NCI-H345 treated with DMSO at 0.1 percent for 48 hours (cell line): ENCODE results near the gene GRM7.

Source experiments
- DNase-seq: peaks from one replicate; lab custom pipeline; 2025; ENCODE audit not compliant: unreplicated experiment; lab: John Stamatoyannopoulos, UW

GRM7 gene

DNA sequence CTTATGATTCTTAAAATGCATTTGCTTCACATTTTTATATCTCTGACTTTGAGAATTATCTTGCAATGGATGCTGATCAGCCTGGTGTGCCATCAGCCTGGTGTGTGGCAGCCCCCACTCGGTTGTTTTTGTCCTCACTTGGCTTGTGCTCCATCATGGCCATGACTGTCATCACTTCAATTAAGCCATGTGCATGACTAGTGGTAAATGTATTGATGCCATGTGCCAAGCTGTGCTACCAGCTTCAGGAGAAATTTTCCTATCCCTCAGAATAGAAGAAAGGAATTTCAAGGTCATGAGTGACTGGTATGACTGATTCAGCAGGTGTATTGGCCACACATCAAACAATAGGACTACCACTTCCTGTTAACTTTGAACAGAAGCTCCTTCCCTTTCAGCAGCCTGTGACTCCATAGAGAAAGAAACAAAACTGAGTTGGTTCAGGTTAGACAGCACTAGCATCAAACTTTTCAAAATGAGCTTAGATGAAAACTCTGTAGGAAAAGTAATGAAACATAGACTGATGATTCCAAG is 251.7 kb downstream of the GRM7 start:
- no peak for DNase-seq

DNA sequence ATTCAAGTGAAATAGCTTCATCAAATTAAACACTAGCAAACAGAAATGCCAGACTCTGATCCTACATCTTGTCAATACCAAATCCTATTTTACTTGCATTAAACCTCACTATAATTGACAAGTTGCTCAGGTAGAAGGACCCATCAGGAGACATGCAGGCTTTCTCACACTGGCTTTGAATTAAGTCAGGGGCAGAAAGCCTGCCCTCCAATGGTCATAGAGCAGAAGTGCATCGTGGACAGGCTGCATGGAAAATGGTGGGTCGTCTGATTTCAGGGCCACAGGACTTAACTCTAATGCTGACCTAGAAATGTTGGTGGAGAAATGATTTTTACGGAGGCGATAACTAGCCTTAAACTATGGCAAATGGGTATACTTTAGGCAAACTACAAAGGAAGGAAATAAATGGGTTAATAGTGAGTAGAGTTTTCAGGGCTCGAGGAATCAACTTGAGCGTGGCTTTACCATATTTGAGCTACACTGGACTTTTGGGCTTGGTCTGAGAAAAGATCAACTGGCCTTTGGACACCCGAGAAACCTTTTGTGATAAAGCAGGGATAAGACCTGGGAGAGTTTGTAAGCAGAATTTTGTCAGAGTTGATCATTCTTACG is 283.9 kb downstream of the GRM7 start:
- DNase-seq, result no peak

DNA sequence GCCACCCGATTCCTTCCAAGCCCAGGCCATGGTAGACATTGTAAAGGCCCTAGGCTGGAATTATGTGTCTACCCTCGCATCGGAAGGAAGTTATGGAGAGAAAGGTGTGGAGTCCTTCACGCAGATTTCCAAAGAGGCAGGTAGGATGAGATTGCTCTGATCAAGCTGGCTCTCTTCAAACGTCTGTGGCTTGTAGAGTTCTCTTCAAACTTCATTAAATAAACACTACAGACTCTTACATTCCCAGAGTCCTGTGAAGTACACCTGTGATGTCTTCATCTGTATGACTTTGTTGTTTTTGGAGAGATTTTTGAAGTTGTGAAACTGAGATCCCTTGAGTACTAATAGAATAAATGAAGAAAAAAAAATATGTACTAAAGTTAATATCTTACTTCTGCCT is 285.6 kb downstream of the GRM7 start:
- DNase-seq, result no peak

DNA sequence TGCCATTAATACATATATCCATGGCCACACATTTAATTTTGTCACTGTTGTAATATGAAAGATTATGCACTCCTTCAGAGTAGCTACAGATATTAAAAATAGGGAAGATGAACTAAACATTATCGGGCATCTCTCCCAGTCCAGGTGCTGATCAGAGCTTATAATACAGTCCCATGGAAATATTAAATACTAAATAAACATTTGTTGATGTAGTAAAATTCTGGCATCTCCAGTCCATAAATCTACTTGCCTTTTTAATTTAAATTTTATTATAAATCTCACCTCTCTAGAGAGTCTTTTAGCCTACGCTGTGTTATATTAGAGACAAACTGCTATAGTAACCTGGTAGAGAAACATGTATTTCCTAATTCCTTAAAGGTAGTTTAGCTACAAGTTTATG is 297.6 kb downstream of the GRM7 start:
- DNase-seq, result no peak

DNA sequence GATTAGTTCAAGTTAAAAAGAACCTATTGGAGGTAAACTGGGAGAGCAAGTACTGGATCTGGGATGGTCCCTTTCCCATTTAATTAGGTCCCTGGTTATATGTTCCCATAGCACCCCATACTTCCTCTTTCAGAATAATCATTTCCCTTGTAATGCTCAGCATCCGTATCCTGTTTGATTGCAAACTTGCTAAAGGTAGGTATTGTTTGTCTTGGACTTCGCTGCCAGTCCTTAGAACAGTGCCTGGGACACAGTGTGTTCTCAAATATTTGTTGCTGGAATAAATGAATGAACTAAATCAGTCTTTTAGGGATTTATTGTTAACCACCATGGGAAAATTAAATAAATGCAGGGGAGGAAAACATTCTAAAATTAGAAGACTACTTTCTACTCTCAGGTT is 299.8 kb downstream of the GRM7 start:
- no peak for DNase-seq

DNA sequence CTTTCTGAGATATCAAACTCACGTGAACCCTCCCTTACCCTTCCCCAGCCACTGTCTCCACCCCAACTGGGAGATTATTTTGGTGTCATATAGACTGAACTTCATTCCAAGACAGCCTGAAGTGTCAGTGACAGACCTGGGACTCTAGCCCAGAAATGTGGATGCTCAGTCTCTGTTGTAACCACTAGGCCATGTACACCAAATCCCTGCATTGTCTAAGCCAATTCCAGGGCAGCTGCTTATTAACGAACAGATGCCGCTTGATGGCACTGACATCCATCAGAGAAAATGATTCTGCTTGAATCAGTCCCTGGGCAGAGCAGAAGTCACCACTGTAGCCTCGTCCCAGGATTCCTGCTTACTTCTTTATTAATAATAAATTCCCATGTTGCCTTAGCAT is 305.5 kb downstream of the GRM7 start:
- DNase-seq, result no peak

DNA sequence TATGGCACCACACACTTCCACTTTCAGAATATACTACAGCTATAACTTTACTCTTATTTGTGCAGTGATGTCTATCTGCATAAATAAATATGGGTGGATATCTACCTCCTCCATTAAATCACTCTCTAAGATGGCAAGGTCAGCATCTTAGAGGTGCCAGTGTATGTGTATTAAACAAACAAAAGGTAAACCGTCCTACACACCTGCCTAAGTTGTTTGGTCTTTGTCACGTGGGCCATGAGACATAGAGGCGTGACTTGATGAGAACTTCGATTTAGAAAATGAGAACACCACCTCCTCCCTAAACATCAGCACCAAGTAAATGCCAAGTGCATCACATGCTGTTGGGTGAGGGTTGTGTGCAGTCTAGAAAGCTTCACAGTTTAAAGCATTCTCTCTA is 310.6 kb downstream of the GRM7 start:
- DNase-seq, result no peak

DNA sequence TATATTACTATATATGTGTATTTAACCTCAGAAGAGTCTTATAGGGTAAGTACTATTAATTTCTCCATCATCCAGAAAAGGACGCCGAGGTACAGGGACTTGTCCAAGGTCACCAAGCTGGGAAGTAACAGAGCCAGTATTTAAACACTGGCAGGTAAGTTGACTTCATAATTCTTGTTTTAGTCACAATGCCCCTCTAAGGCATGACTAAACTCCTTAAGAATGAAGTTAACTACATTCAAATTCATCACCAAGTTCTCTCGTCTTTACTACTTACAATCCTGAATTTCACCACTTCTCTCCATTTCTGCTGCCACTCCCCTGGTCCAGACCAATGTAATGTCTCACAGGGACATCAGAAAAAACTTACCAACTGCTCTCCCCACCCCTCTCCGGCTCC is 312.1 kb downstream of the GRM7 start:
- DNase-seq, result no peak

DNA sequence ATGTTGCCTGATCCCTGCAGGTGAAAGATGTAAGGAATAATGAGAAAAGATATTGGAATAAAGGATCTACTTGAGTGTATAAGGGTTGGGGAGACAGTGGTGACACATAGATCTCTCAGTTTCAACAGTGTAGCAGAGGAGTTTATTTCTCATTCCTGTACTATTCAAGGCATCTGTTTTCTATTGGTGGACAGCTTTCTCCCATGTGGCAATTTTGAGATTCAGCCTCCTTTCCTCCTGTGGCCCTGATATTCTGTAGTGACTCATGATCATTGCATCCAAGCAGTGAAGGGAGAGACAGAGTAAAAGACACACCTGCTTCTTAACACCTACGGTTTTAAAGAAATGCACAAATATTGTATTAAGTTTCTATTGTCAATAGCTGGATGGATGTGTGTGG is 327.6 kb downstream of the GRM7 start:
- DNase-seq, result no peak

DNA sequence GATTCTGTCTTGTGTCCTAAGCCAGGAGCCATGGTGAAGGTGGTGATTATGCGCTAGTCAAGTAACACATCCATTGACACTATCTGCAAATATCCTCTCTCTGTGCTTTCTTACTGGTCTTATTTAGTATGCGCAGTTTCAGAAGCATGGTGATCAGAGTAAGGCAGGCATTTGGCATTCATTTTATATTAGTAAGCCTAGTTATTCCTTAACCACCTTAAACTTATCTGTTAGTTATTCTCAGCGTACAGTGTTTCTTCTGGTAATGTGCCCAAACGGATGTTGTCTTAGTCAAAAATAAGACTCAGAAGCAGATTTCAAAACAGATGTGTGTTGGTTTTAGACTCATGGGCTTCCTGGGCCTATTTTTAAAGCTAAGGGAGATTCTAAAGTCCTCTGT is 329.2 kb downstream of the GRM7 start:
- DNase-seq, result no peak

DNA sequence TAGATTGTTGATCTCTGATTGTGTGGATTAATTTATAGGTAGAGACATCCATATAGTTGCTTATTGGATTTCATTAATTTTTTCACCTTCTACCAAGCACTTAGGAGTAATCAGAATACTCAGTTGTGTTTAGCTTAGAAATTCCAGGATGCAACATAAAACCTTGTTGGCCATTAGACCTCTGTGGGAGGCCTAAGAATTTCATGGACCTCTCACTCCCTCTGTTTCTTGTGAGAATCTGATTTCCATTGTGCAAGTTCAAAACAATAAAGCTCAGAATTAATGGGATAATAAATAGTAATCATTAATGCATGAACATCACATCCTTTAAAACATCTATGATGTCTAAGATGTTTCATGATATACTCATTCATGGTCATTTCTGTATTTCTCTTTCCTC is 332.4 kb downstream of the GRM7 start:
- no peak for DNase-seq

DNA sequence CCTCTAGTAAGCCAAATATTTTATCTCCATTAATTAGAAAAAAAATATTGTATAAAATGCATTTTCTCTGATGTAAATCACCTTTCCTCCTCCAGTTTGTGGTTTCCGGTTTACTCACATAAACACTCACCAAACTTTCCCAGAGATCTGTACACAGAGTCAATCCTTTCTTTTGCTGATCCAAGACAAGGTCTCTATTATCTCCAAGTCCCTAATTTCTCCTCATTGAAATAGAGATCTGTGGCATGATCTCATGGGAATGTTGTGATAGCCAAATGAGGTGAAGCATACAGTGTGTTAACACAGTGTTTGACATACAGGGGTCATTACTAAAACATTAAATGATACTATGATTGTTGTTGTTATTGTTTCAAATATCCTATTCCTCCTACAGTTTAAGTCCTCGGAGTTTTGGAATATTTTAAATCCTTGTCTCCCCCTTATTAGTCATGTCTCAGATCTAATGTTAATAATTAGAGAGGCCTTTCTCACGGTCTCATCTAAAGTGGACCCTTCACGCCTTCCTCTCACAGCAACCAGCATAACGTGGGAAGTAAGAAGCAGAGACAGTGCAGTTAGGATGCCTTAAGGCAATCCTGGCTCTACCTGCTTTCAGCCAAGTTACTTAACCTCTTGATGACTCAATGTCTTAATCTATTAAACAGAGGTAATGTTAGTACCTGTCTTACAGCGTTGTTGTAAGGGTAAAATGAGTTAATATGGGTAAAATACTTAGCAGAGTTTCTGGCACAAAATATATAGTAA is 333.3 kb downstream of the GRM7 start:
- no peak for DNase-seq

DNA sequence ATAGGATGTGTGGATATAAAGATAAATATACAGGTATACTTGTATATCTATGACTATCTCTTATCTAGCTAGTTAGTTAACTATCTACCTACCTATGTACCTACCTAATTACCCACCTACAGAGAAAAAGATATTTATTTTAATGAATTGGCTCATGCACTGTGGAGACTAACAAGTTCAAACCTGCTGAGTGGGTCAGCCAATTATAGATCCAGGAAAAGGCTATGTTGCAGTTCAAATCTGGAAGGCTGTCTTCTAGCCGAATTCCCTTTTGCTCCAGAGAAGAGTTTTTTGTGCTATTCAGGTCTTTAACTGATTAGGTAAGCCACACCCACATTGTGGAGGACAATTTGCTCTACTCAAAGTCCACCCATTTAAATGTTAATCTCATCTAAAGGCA is 335.0 kb downstream of the GRM7 start:
- no peak for DNase-seq

DNA sequence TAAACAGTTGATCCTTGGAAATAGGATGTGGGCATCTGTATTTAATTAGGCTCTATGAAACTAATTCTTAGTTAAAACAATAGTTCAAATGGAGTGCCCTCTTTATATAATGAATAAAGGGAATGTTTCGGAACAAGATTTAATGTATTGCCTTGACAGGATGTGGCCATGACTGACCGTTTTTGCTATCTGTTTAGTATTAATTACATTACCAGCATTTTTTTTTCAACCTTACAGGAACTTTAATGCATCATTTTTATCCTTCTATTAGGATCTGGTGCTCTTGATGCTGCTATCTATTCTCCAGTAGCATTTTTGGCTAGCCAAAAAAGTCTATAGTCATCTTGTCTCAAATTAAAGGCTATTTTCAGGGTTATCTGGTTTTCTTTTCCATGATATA is 340.9 kb downstream of the GRM7 start:
- no peak for DNase-seq

DNA sequence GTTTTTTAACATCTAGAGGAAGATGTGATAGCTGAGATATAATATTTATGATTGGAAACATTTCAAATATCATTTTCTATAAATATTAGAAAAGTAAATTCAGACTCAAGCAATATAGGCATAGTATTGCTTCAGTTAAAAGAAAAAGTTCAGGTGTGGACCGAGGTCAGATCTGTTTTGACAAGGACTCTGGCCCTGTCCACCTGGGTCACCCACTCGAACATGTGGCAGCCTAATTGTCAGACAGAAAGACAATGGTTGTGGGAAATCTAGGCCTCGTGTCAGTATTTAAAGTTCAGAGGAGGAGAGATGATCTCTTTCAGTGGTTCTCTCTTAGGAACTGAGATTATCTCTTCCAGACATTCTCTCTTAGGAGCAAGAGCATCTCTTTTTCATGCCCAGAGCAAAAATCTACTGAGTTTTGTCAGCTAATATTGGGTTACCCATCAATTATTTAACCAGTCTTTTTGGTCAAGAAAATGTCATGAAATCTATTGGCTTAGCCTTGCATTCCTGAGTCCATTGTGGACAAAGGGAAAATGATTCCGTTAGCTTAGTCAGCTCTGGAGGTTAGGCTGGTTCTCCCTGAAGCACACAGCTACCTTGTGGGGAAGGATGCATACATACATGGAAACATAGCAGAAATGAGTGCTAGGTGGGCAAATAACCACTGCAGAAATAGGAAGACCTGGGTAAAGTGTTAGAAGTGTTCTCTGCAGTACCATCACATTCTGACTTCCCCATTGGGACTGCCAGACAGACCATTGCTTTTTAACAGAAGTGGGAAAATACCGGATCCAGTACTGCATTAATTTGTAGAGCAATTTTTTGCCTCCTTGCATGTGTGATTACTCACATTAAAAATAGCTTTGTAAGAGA is 343.3 kb downstream of the GRM7 start:
- no peak for DNase-seq

DNA sequence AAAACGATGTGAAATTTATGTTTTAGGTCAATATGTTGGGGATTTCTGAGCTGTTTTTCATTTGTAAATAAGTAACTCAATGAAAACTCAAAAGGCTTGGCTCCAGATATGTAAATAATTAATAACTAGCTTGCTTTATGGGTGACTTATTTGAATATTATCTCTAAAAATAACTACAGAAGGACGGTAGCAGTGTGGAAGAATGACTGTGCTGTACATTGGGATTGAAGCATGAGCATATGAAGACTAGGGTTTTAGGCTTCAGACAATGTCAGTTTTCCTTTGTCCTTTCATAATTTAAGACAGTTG is 343.9 kb downstream of the GRM7 start:
- no peak for DNase-seq

DNA sequence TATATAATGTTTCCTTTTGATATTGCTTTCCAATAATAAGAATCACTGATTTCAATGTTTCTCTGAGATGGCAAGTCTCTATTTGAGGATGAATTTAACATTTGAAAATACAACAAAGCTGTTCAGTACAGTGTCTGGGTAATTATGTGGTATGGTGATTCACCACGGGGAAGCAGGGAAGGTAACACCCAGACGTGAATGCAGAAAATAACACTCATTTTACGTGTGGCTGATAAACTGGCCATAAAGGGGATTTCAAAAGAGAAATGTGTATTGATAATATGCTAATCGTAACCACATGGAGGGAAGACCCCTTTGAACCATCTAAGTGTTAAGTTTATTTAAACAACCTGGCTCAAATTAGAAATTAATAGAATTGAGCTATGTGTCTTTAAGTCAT is 344.6 kb downstream of the GRM7 start:
- no peak for DNase-seq

DNA sequence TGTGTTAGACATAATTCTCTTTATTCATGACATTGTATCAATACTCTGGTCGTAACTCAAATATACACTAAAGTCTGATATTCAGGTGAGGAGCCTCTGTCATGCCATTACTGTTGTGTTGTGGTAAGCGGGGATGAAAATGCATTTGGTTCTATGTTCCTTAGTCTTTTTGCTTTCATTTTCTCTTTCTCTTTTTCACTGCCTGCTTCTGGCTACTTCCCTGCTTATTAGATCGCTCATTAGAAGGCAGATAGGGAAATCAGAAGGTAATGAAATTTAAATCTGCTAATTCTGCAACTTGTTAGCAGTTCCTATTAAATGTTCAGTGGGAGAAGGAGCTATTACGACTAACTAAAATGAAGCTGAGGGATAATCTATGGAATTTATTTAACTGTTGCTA is 345.0 kb downstream of the GRM7 start:
- no peak for DNase-seq

DNA sequence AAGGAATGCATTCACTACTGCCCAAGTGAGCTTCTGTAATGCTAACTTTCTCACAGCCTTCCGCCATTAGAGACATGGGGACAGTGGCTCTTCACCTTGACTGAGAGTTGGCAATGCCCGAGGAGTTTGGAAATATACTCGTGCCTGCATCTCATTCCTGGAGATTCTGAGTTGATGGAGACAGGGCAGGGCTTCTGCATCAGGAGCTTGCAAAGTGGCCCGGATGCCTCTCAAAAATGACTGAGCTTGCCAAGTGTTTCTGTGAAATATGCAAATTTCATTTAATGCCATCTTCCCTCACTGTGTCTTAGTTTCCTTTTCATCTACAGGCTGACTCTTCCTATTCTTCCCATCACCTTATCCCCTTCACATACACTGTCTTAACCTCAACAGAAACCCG is 346.2 kb downstream of the GRM7 start:
- DNase-seq, result no peak

DNA sequence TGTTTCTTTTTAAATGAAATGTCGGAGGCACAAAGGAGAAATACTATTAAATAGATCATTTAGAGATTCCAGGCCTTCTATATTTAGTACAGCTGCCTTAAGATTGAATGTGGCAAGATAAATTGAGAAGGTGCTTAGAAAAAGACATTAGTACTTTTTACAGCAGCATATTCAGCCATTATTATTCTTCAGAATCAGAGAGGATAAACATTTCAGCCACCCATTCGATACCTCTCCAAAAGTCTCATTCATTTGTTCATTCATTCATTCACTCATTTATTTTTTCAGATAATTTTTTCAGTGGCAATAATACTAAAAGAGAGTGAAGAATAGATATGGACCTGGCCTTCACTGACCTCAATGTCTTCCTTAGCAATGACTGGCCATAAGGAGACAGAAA is 347.0 kb downstream of the GRM7 start:
- DNase-seq, result no peak

DNA sequence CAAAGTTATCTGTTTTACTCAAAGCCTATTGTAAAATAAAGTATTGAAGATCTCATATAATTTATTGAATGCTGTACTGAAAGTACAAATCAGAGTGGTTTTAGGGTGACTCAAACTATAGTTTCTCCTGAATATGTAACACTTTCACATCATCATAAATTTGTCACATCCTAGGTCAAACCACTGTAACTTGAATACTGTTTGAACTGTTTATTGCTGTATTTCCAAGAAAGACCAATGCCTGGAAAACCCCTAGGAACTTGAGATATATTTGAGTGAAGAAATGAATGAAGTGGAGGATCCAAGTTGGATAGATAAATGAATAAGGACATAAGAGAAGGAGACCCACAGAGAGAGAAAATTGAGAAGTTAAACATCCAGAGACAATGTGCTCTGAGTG is 348.2 kb downstream of the GRM7 start:
- no peak for DNase-seq

DNA sequence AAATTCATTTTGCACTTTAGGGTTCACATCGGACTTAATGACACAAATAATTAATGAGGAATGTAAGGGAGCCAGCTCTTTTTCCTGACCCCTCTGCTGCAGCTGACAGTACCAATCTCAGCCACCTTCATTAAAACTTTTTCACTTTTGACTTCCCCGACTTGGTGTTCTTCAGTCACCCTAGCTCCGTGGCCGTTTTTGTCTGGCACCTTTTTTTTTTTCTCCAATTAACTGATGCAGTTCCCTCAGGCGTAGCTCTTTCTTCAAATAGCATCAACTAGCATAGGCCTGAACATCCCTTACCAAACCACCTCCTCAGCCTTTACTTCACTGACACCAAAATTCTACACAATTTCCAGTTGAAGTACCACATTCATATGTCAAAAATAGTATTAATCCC is 350.8 kb downstream of the GRM7 start:
- DNase-seq, result no peak
